ENCODE results near the gene STRBP. TPM values are rescaled to one million over a fixed set of nuclear protein-coding genes. Genes with fewer than 3 reads are reported as not detected.

Gene STRBP
- total RNA-seq, 2 donors from 2014 or later, result 77.2 to 83.3 TPM

DNA sequence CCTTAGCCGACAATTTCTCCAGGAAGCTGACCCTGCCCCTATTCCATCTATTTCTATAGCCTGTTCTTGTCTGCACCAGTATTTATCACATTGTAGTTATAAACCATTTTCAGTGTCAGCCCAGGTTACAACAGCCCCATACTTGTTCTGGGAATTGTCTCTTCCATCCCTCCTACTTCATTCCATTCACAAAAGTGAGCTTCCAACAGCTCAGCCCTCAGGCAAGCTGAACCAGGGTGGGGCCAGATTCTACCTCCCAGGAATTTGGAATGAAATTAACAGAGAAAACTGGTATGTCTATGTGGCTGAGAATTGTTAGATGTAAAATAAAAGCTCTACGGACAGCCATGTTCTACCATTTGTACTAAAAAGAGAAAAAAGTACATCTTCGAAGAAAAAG, 36.1 kb downstream of the STRBP start:
- Histone ChIP-seq H3K36me3 (ENCODE audit: control insufficient read depth, insufficient read depth, low read length) (no peaks in the 10 kb centered on the region), H3K27me3 (ENCODE audit: control insufficient read depth, insufficient read depth, low read length, poor library complexity, severe bottlenecking) (no peaks in the 10 kb centered on the region), H3K27ac (ENCODE audit: low read depth, low read length) (no peak overlapping the region), H3K9me3 (ENCODE audit: control insufficient read depth, low read length) (no peaks in the 10 kb centered on the region), H3K4me1 (ENCODE audit: control insufficient read depth, insufficient read depth, low read length) (no peaks in the 10 kb centered on the region), H3K9ac (ENCODE audit: extremely low read depth, low read length, poor library complexity, severe bottlenecking) (no peak overlapping the region), H3K4me3 (ENCODE audit: low read length) (no peak overlapping the region)
- Mint-ChIP-seq H3K27me3 (ENCODE audit: insufficient read depth) (no peaks in the 10 kb centered on the region), H3K9me3 (no peaks in the 10 kb centered on the region), H3K36me3 (ENCODE audit: low read depth) (peaks cover 2% of the 10 kb centered on the region), H3K4me3 (no peak overlapping the region), H3K27ac (no peak overlapping the region), H3K4me1 (peaks cover 1% of the 10 kb centered on the region)
- WGBS, 2 experiments (ENCODE audit: insufficient coverage in 1 of 2, insufficient read length in 1 of 2), result 93 to 94% methylated on average over 3 of the region's 3 CpGs
- TF ChIP-seq, protein P1, sequence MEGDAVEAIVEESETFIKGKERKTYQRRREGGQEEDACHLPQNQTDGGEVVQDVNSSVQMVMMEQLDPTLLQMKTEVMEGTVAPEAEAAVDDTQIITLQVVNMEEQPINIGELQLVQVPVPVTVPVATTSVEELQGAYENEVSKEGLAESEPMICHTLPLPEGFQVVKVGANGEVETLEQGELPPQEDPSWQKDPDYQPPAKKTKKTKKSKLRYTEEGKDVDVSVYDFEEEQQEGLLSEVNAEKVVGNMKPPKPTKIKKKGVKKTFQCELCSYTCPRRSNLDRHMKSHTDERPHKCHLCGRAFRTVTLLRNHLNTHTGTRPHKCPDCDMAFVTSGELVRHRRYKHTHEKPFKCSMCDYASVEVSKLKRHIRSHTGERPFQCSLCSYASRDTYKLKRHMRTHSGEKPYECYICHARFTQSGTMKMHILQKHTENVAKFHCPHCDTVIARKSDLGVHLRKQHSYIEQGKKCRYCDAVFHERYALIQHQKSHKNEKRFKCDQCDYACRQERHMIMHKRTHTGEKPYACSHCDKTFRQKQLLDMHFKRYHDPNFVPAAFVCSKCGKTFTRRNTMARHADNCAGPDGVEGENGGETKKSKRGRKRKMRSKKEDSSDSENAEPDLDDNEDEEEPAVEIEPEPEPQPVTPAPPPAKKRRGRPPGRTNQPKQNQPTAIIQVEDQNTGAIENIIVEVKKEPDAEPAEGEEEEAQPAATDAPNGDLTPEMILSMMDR (conservative IDR thresholded peaks at IDR 0.05), result no peak
- DNase-seq, result no peak

DNA sequence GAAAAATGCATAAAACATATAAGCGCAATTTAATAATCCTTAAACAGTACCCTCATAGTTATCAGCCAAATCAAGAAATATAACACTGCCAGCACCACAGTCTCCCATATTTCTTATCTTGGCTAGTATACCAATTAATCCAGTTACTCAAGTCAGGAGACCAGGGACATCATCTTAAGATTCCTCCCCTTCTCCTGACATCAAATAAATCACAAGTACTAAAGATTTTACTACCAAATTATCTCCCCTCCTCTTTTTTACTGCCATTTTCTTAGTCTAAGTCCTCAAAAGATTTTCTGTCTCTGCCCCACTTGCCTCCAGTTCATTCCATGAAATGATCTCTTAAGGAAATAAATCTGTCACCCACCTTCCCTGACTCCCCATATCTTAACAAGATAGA, 37.0 kb downstream of the STRBP start:
- H3K27me3 Mint-ChIP-seq (ENCODE audit: insufficient read depth), result no peaks in the 10 kb centered on the region
- no peaks in the 10 kb centered on the region for H3K36me3 ChIP-seq (ENCODE audit: control insufficient read depth, insufficient read depth, low read length)
- no peaks in the 10 kb centered on the region for H3K9me3 Mint-ChIP-seq
- H3K27ac ChIP-seq (ENCODE audit: low read depth, low read length), result no peak overlapping the region
- H3K4me3 ChIP-seq (ENCODE audit: low read length), result no peak overlapping the region
- H3K4me1 ChIP-seq (ENCODE audit: control insufficient read depth, insufficient read depth, low read length), result no peaks in the 10 kb centered on the region
- TF ChIP-seq, protein P1 (conservative IDR thresholded peaks at IDR 0.05), result no peak
- H3K27me3 ChIP-seq (ENCODE audit: control insufficient read depth, insufficient read depth, low read length, poor library complexity, severe bottlenecking), result no peaks in the 10 kb centered on the region
- H3K27ac Mint-ChIP-seq, result no peak overlapping the region
- H3K4me1 Mint-ChIP-seq, result peaks cover 1% of the 10 kb centered on the region
- H3K4me3 Mint-ChIP-seq, result no peak overlapping the region
- no peaks in the 10 kb centered on the region for H3K9me3 ChIP-seq (ENCODE audit: control insufficient read depth, low read length)
- H3K36me3 Mint-ChIP-seq (ENCODE audit: low read depth), result no peaks in the 10 kb centered on the region
- no peak for DNase-seq
- WGBS, 2 experiments (ENCODE audit: insufficient coverage in 1 of 2, insufficient read length in 1 of 2), result 85% methylated on average over 1 of the region's 1 CpG; no CpG with 5 or more reads in 1 of the 2 experiments
- no peak overlapping the region for H3K9ac ChIP-seq (ENCODE audit: extremely low read depth, low read length, poor library complexity, severe bottlenecking)

DNA sequence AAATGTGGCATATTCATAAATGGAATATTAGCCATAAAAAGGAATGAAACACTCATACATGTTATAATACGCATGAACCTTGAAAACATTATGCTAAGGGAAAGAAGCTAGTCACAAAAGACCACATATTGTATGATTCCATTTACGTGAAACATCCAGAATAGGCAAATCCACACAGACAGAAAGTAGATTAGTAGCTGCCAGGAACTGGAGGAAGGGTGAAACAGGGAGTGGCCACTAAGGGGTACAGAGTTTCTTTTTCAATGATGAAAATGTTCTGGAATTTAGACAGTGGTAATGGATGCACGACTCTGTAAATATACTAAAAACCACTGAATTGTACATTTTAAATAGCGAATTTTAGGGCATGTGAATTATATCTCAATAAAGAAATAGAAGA, 39.4 kb downstream of the STRBP start:
- H3K9ac ChIP-seq (ENCODE audit: extremely low read depth, low read length, poor library complexity, severe bottlenecking), result no peak overlapping the region
- Mint-ChIP-seq H3K27me3 (ENCODE audit: insufficient read depth) (no peaks in the 10 kb centered on the region), H3K9me3 (no peaks in the 10 kb centered on the region), H3K4me3 (no peak overlapping the region), H3K36me3 (ENCODE audit: low read depth) (no peaks in the 10 kb centered on the region), H3K27ac (no peak overlapping the region), H3K4me1 (peaks cover 15% of the 10 kb centered on the region)
- no peak overlapping the region for H3K4me3 ChIP-seq (ENCODE audit: low read length)
- no peak overlapping the region for H3K27ac ChIP-seq (ENCODE audit: low read depth, low read length)
- H3K4me1 ChIP-seq (ENCODE audit: control insufficient read depth, insufficient read depth, low read length), result no peaks in the 10 kb centered on the region
- no peaks in the 10 kb centered on the region for H3K9me3 ChIP-seq (ENCODE audit: control insufficient read depth, low read length)
- TF ChIP-seq, protein P1 (conservative IDR thresholded peaks at IDR 0.05), result no peak
- no peaks in the 10 kb centered on the region for H3K36me3 ChIP-seq (ENCODE audit: control insufficient read depth, insufficient read depth, low read length)
- WGBS, 2 experiments (ENCODE audit: insufficient coverage in 1 of 2, insufficient read length in 1 of 2), result 90 to 96% methylated on average over 4 of the region's 4 CpGs
- DNase-seq, result no peak
- H3K27me3 ChIP-seq (ENCODE audit: control insufficient read depth, insufficient read depth, low read length, poor library complexity, severe bottlenecking), result no peaks in the 10 kb centered on the region
